GM12878 (cell line): ENCODE measurements around the gene ECPAS. TPM values are rescaled to one million over a fixed set of nuclear protein-coding genes. Genes with fewer than 3 reads are reported as not detected.

Experiments
- E2F8 ChIP-seq: fragments of 450-650 bp; IDR thresholded peaks from 2 replicates; pipeline ENCODE4 v1.6.1; 2018; ENCODE audit warnings: mild to moderate bottlenecking, low read depth, moderate library complexity; ENCODE audit not compliant: partially characterized antibody
- FOS ChIP-seq: IDR thresholded peaks from 3 replicates; pipeline ENCODE4 v1.6.1; 2011; ENCODE audit warnings: borderline replicate concordance; ENCODE audit not compliant: insufficient read length; ENCODE audit errors: extremely low read depth
- REST ChIP-seq: IDR thresholded peaks from 2 replicates; pipeline ENCODE4 v1.6.1; 2012; ENCODE audit warnings: mild to moderate bottlenecking, low read depth, low read length
- ZBTB33 ChIP-seq: fragments of 450-650 bp; IDR thresholded peaks from 2 replicates; pipeline ENCODE4 v1.6.1; 2017; ENCODE audit warnings: mild to moderate bottlenecking
- polyA plus RNA-seq, 11 experiments: library from polyadenylated mRNA; depleted of rRNA in 4 of 11; unstranded in 6 of 11; stranded (reverse) in 5 of 11; fragments of >200 nt; fragmentation: Nextera tagmentation in 4 of 11; fragmentation: Illumina TruSeq in 1 of 11; extraction: Ambion mirVana in 4 of 11; extraction: Trizol in 1 of 11; gene quantifications; 1 replicate in 1 of 11; 2 replicates in 10 of 11; pipeline versions ENCODE4 v1.2.1 to v1.2.3, GENCODE V29; 2011 to 2016; ENCODE audit warnings: inconsistent platforms in 2 of 11, missing spikeins in 2 of 11, low read depth in 1 of 11
- total RNA-seq, 4 experiments: library from RNA; depleted of rRNA in 3 of 4; stranded (reverse); fragments of >200 nt in 3 of 4; fragmentation: Illumina TruSeq in 1 of 4; extraction: Trizol in 1 of 4; gene quantifications; 2 replicates each; pipeline versions ENCODE4 v1.2.1 to v1.2.3, GENCODE V29; 2013 to 2021

ECPAS gene
- total and polyA plus RNA-seq, 10 of the 15 experiments (the other 5 are each of a cell fraction or from before 2014, with no cell fraction given): 11.2 to 69.8 (median 50.1) TPM

- TF ChIP-seq REST (no peak), FOS (no peak), E2F8 (no peak), ZBTB33 (no peak)
Measured at GRCh38 chr9:111463048-111463447, 21.1 kb downstream of the ECPAS start (continued).
